Middle frontal gyrus (tissue), 1 donor: ENCODE results near the gene ACADS.

ENCODE experiments used
- DNase-seq: peaks from one replicate; pipeline ENCODE4 v3.0.0-alpha.2; 2015; ENCODE audit warnings: low spot score; ENCODE audit errors: extremely low spot score

The ACADS gene

DNA sequence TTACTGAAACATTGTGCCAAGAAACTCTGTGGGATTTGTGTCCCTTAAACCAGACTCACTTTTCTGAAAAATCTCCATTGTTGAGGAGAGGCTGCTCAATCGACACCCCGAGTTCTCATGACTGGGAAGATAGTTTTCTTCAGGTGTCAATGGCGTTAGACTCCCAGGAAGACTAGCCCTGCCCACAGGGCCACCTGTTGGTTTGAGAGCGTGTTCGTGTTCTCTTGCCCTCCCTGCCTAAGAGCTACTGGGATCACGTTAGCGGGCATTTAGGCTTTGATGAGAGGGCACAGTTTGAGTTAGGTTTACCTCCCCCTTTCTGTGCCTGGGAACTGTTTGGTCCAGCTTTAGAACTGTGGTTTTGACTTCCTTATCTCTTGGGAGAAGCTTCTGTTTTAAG is 26.1 kb upstream of the ACADS start:
- DNase-seq = no peak

DNA sequence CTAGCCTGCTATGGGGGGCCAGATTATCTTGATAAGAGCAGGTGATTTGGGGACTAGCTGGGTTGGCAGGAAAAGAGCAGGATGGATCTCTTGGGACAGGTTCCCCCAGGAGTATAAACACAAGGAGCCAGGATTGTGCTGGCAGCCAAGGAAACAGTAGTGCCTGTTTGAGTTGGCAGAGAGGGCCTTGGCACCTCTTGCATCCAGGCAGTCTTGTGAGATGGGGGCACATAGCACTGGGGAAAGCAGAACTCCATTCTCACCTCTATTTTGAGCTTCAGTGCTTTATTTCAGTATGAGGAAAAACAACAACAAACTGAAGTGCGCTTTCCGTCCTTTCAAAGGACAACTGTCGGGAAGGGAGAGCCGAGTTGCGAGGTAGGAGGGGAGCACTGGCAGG is 24.7 kb upstream of the ACADS start:
- DNase-seq = no peak

DNA sequence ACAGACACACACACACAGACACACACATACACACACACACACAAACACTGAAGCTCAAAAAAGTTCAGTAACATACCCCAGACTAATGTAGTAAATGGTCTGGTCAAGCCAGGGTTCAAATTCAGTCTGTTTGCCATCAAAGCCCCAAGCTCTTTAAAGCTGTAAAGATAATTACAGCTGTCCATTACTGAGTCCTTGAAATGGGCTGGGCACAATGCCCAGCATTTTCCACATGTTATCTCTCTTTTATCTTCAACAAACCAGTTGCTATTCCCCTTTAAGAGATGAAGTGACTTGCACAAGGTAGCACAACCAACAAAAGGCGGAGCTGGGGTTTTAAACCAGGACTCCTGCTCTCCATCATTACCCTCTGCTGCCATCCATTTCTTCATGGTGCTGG is 23.0 kb upstream of the ACADS start:
- DNase-seq = no peak

DNA sequence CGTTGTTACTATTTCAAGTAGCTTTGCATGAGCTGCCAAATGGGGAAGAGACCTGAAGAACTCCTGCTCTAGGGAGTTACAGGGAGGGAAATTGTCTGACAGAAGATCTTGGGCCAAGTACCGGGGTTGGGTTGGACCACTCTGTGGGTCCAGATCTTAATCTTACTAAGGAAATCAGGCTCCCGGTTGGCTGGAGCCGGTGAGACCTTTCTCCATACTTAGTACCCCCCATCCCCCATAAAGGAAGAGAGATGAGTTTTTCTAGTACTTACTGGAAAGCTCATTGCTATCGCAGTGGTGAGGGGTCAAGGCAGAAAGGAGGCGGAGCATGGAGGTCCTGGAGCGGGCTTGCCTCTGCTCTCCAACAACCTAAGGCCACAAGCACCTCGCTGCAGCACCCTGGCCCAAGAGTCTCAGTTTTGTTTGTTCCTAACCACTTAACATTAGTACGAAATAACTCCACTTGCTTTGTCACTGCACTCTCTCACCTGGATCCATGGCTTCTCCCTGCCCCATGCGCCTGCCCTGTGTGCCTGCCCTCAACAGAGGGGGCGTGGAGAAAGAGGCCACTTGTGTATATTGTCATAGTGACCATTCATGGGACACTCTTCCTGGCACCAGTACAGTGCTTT is 22.2 kb upstream of the ACADS start:
- DNase-seq = no peak

GRCh38 chr12:120705618-120706017 is 20.0 kb upstream of the ACADS start:
- no peak for DNase-seq

- no peak for DNase-seq
These were observed 19.6 kb upstream of the ACADS start for GRCh38 chr12:120706029-120706428.

DNA sequence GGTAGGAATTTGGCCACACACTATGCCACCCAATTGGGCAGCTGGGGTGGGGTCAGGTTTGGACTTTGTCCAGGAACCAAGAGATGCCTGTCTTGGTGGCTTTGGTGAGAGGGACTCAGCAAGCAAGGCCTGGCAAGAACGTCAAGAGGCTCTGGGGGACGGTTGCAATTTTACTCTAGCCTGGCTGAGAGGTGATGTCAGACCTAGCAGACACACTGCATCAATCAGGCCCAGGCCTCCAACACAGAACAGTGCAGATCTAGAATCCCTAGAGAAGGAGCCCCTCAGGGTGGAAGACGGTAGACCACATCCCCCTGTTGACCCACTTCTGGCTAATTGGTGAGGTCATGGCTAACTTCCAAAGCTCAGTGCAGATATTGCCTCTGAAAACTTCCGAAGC is 17.0 kb upstream of the ACADS start:
- no peak for DNase-seq

- peak; percentile 56 for DNase-seq
These were observed 15.4 kb upstream of the ACADS start, which contains the start of gene UNC119B for GRCh38 chr12:120710031-120710804. Gene UNC119B, plus strand, starts transcription at chr12:120710458. Its CDS starts 17 bp downstream, at chr12:120710475.

DNA sequence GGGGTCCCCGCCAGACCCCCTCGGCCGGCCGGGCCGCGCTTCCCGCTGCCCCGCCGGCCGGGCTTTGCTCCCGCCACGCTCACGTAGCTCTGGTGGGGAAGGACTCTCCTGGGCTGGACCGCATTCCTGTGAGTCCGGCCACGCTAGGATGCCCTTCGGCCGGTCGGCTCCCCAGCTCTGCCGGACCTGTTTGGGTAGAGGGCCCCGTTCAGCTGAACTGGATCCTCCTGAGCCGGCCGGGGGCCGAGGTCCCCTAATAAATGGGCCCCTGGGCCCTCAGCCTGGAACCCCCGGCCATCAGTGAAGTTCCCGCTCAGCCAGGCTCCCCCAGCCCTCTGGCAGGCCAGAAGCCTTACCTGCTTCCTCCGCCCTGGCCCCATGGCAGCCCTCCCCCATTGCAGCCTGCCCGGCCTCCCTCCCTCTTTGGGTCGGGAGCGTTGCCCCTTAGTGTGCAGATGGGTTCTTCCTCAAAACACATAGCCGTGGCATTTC is 14.8 kb upstream of the ACADS start:
- DNase-seq = no peak

DNA sequence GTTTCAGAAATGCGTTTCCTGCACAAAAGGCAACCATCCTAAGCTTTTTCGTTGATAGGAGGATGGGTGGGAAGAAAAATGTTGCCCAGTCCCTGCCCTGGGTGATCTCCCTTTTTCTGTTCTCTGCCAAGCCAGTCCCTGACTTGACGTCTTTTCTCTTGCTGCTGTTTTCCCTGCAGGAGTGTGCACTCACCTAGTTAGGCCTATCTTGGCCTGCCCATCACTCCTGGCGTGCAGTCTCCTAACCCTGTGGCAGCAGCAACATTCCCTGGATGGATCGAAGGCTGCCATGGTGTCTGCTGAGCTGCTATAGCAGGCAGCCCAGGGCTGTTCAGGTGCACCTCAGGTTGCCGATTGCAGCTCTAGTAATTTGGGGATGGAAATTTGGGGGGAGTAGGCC is 14.2 kb upstream of the ACADS start:
- DNase-seq = no peak

DNA sequence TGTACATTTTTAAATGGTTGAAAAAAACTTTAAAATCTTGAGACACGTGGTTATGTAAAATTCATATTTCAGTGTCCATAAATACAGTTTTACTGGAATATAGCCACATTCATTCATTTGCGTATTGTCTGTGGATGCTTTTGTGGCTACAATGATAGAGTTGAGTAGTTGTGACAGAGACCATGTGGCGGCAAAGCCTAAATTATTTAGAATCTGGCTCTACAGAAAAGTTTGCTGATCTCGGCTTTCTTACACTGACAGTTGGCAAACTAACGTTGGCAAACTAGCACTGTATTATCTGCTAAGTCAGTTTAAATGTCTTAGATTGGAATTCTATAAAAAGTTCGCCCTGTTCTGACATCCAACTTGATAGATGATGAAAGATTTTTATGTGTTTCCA is 13.0 kb upstream of the ACADS start:
- no peak for DNase-seq

DNA sequence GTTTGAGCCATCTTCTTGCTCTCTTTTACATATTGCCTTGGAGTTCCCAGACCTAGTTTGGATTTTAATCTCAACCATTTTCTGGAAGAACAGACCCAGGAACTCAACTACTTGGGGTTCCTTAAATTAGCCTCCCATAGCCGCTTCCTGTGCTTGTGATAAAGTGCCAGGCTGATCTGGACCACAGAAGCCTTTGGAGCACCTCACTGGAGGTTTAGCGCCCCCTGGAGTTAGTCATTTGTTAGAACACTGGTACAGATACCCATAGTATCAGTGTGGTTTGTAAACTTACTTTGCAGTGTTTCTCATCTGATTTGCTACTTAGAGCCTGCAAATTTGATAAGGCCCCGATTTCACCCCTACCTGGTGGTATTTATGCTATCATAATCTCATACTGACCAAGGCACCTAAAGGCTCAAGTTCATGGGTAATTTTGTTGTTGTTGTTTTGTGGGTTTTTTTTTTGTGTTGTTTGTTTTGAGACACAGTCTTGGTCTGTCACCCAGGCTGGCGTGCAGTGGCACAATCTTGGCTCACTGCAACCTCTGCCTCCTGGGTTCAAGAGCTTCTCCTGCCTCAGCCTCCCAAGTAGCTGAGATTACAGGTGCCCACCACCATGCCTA is 11.7 kb upstream of the ACADS start:
- peak; percentile 53 for DNase-seq

- DNase-seq = no peak
These were observed 7.6 kb upstream of the ACADS start for GRCh38 chr12:120718055-120718454.

DNA sequence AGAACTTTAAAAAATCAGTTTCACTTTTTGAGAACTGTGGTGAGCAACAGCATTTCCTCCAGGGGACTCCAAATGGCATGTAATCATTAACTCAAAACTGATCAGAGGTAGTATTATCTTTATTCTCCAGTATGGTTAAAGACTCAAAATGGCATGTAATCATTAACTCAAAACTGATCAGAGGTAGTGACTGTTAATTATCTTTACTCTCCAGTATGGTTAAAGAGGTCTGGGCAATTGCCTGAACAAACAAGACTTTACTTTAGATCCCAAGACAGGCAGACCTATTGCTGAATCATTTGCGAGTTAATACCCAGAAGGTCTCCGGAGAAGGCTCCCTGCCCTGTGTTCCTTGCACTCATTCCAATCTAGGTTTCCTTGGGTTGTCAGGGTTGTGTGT is 6.6 kb upstream of the ACADS start:
- DNase-seq = no peak

DNA sequence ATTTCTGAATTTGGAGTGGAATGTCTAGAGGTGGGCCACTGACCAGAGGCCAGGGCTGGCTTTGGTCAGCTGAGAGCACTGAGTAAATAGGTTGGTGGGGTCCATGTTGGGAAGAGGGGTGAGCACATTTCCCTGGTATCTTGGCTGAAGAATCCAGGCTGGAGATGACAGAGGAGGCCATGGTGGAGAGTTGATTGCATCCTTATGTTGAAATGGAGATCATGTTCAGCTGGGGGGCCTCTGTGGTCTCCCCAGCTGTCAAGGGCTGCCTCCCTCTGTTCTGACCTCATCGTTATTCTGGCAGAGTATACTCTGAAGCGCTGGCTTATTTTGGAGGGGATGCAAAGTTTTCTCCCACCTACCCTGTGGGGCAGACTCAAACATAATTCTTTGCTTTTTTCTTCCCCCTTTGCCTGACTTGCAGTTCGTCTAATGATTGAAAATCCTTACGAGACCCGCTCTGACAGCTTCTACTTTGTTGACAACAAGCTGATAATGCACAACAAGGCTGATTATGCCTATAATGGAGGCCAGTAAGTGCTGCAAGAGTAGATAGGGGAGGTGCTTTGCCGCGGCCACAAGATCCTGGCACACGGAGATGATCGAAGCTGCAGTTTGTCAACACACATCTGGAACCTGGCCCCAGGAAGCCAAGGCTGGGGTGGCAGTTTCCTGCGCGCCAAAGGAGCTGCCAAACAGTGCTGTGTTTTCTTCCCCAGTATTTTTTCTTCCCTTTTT is 6.0 kb upstream of the ACADS start:
- DNase-seq = no peak

- DNase-seq = peak; percentile 13
These were observed 5.2 kb upstream of the ACADS start for GRCh38 chr12:120720234-120720986.

DNA sequence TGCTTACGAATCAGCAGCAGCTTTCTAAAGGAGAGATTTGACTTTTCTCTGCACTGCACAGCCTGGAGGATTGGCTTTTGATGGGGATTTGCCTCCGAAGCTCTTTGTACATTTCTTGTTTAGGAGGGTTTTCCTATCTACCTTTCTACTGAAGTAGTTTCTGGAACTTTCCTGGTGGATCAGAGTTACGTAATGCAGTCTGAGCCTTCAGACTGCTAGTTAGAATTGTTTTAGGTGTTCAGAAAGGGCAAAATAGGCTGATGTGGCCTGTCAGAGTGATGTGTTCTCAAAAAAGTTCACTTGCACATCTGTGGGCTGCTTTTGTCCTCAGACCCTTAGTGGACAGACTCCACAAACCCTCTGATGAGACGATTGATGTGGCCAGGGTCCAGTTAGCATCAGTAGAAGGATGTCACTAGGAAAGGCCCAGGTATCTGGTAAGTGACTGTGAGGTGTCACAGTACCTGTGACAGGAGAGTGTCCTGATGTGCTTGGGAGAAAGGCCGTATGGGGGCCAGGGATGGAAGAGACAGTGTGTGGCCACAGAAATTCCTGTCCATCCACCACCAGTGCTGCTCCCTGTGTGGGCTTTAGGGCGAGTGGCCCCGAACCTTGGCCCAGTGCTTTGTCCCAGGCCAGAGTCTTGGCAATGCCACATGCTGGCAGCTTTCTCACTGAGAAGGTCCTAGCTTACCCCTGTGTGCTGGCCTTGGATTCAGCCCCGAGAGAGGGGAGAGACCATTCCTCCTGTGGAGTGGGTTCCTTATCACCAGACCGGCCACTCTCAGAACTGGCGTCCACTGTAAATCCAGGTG is 4.4 kb upstream of the ACADS start:
- DNase-seq = no peak

GRCh38 chr12:120721866-120722265 is 3.8 kb upstream of the ACADS start:
- DNase-seq = no peak

GRCh38 chr12:120722784-120723183 is 2.8 kb upstream of the ACADS start:
- DNase-seq = no peak

GRCh38 chr12:120724720-120725119 is 906 bp upstream of the ACADS start:
- no peak for DNase-seq
